Measurements from ENCODE around the gene FCN2.

The FCN2 gene

GRCh38 chr9:134912126-134912840 is 31.7 kb downstream of the FCN2 start:
- Histone ChIP-seq H3F3A (ENCODE audit: insufficient read depth, low read length) (no peaks in the 10 kb centered on the region), H3K9me2 (ENCODE audit: low read depth, low read length) (no peaks in the 10 kb centered on the region), H3K36me3 (ENCODE audit: insufficient read depth, low read length) (no peaks in the 10 kb centered on the region), H3K27me3 (ENCODE audit: insufficient read depth, low read length) (peaks cover 3% of the 10 kb centered on the region), H3K4me2 (ENCODE audit: low read length) (no peak overlapping the region), H3K27ac (ENCODE audit: low read depth, low read length, poor library complexity, severe bottlenecking) (no peak overlapping the region), H2AFZ (ENCODE audit: low read length) (no peak overlapping the region), H3K9ac (ENCODE audit: low read length) (no peak overlapping the region), H4K20me1 (ENCODE audit: insufficient read depth, low read length) (no peaks in the 10 kb centered on the region), H3K4me3 (ENCODE audit: low read depth, low read length, poor library complexity, severe bottlenecking) (no peak overlapping the region), H3K79me2 (ENCODE audit: insufficient read depth, low read length) (no peaks in the 10 kb centered on the region), H3K4me1 (ENCODE audit: insufficient read depth, low read length, severe bottlenecking) (peaks cover 17% of the 10 kb centered on the region), H3K9me3 (ENCODE audit: low read length) (no peaks in the 10 kb centered on the region)
- no peak for TF ChIP-seq CTCF (IDR thresholded peaks at IDR 0.05; ENCODE audit: low read length)
- TF ChIP-seq EZH2 (IDR thresholded peaks at IDR 0.05; ENCODE audit: borderline replicate concordance, low read length) = no peak

GRCh38 chr9:134913041-134913712 is 32.6 kb downstream of the FCN2 start:
- H3K4me3 ChIP-seq (ENCODE audit: low read depth, low read length, poor library complexity, severe bottlenecking) = no peak overlapping the region
- no peaks in the 10 kb centered on the region for H3K79me2 ChIP-seq (ENCODE audit: insufficient read depth, low read length)
- no peaks in the 10 kb centered on the region for H3F3A ChIP-seq (ENCODE audit: insufficient read depth, low read length)
- H3K36me3 ChIP-seq (ENCODE audit: insufficient read depth, low read length) = no peaks in the 10 kb centered on the region
- H3K9me2 ChIP-seq (ENCODE audit: low read depth, low read length) = no peaks in the 10 kb centered on the region
- no peak overlapping the region for H2AFZ ChIP-seq (ENCODE audit: low read length)
- H3K4me2 ChIP-seq (ENCODE audit: low read length) = no peak overlapping the region
- H3K9ac ChIP-seq (ENCODE audit: low read length) = no peak overlapping the region
- TF ChIP-seq EZH2 (IDR thresholded peaks at IDR 0.05; ENCODE audit: borderline replicate concordance, low read length) (no peak), CTCF (IDR thresholded peaks at IDR 0.05; ENCODE audit: low read length) (no peak)
- H3K27me3 ChIP-seq (ENCODE audit: insufficient read depth, low read length) = no peaks in the 10 kb centered on the region; the same call in none of the 2 replicates
- H4K20me1 ChIP-seq (ENCODE audit: insufficient read depth, low read length) = no peaks in the 10 kb centered on the region
- peaks cover 16% of the 10 kb centered on the region for H3K4me1 ChIP-seq (ENCODE audit: insufficient read depth, low read length, severe bottlenecking)
- no peak overlapping the region for H3K27ac ChIP-seq (ENCODE audit: low read depth, low read length, poor library complexity, severe bottlenecking)
- H3K9me3 ChIP-seq (ENCODE audit: low read length) = no peaks in the 10 kb centered on the region

- H3K9ac ChIP-seq (ENCODE audit: low read length) = no peak overlapping the region
Observed at GRCh38 chr9:134913713-134914500, 33.3 kb downstream of the FCN2 start.

More at GRCh38 chr9:134913713-134914500, 33.3 kb downstream of the FCN2 start:
- Histone ChIP-seq H3K4me3 (ENCODE audit: low read depth, low read length, poor library complexity, severe bottlenecking) (no peak overlapping the region), H3K4me1 (ENCODE audit: insufficient read depth, low read length, severe bottlenecking) (peaks cover 14% of the 10 kb centered on the region), H3K27me3 (ENCODE audit: insufficient read depth, low read length) (no peaks in the 10 kb centered on the region; the same call in none of the 2 replicates), H3F3A (ENCODE audit: insufficient read depth, low read length) (no peaks in the 10 kb centered on the region), H3K79me2 (ENCODE audit: insufficient read depth, low read length) (no peaks in the 10 kb centered on the region), H3K9me3 (ENCODE audit: low read length) (no peaks in the 10 kb centered on the region; the same call in 1 of the 2 replicates), H3K36me3 (ENCODE audit: insufficient read depth, low read length) (no peaks in the 10 kb centered on the region), H4K20me1 (ENCODE audit: insufficient read depth, low read length) (no peaks in the 10 kb centered on the region), H3K27ac (ENCODE audit: low read depth, low read length, poor library complexity, severe bottlenecking) (no peak overlapping the region), H3K4me2 (ENCODE audit: low read length) (no peak overlapping the region), H2AFZ (ENCODE audit: low read length) (no peak overlapping the region), H3K9me2 (ENCODE audit: low read depth, low read length) (no peaks in the 10 kb centered on the region)
- TF ChIP-seq CTCF (IDR thresholded peaks at IDR 0.05; ENCODE audit: low read length) (no peak), EZH2 (IDR thresholded peaks at IDR 0.05; ENCODE audit: borderline replicate concordance, low read length) (no peak)
